Naive thymus-derived CD8-positive, alpha-beta T cell (primary cell): ENCODE data around the gene ANKRD22. TPM values are rescaled to one million over a fixed set of nuclear protein-coding genes. Genes with fewer than 3 reads are reported as not detected.

Experiments
- ATAC-seq, 2 donors: fragments of 150-1000 bp; cut with Tn5 transposase in 1 of 2; sonication (Bioruptor Pico), chemical (Tn5 transposase) in 1 of 2; 1 replicate in 1 of 2; 2 replicates in 1 of 2; pipeline ENCODE4 v1.10.0; 2021; ENCODE audit warnings: mild to moderate bottlenecking in 2 of 2, moderate library complexity in 2 of 2
- POLR2A ChIA-PET: fragments of 350-600 bp; sonication (Branson Sonifier 250); formaldehyde crosslinking; loops from one replicate; lab custom pipeline; 2021; ENCODE audit warnings: antibody characterized with exemption; lab: Charles Lee
- DNase-seq, 10 donors: peaks; one replicate each; pipeline versions ENCODE4 v3.0.0 to v3.0.0-alpha.2; 2020 to 2022
- H3K27ac Mint-ChIP-seq, 10 donors: one replicate each; pipeline ENCODE4 v1.8.0; 2020 to 2022; ENCODE audit warnings: mild to moderate bottlenecking in 10 of 10, mixed read lengths in 10 of 10, moderate library complexity in 4 of 10, inconsistent platforms in 1 of 10
- H3K27me3 Mint-ChIP-seq, 5 donors: one replicate each; pipeline ENCODE4 v1.8.0; 2021 to 2022; ENCODE audit warnings: mixed read lengths in 5 of 5
- H3K36me3 Mint-ChIP-seq, 3 donors: one replicate each; pipeline ENCODE4 v1.8.0; 2020 to 2022; ENCODE audit warnings: mixed read lengths in 3 of 3, mild to moderate bottlenecking in 2 of 3, inconsistent platforms in 1 of 3
- H3K4me1 Mint-ChIP-seq, 4 donors: one replicate each; pipeline ENCODE4 v1.8.0; 2021 to 2022; ENCODE audit warnings: mixed read lengths in 4 of 4
- H3K4me3 Mint-ChIP-seq, 10 donors: one replicate each; pipeline ENCODE4 v1.8.0; 2020 to 2022; ENCODE audit warnings: mild to moderate bottlenecking in 10 of 10, mixed read lengths in 10 of 10, moderate library complexity in 6 of 10, inconsistent platforms in 1 of 10
- H3K9me3 Mint-ChIP-seq, 9 donors: one replicate each; pipeline ENCODE4 v1.8.0; 2020 to 2022; ENCODE audit warnings: mixed read lengths in 9 of 9, mild to moderate bottlenecking in 3 of 9, inconsistent platforms in 1 of 9, moderate library complexity in 1 of 9
- polyA plus RNA-seq, 3 donors: library from polyadenylated mRNA; unstranded; fragments of 300-500 nt; fragmentation: Illumina TruSeq; gene quantifications; one replicate each; pipeline ENCODE4 v1.2.3, GENCODE V29; 2021
- total RNA-seq, 8 experiments: library from RNA in 2 of 8; stranded (reverse) in 2 of 8; gene quantifications; one replicate each; pipeline ENCODE4 v1.2.3 and lab custom pipeline; 2021 to 2026

ANKRD22 gene
- total and polyA plus RNA-seq, 5 experiments from 2014 or later, result 0.23 to 0.63 (median 0.34) TPM; not detected in 1

GRCh38 chr10:88874281-88874680 lies 22.6 kb upstream of the ANKRD22 start:
- no peak overlapping the region for H3K27ac Mint-ChIP-seq
- no peaks in the 10 kb centered on the region for H3K36me3 Mint-ChIP-seq
- no peaks in the 10 kb centered on the region for H3K9me3 Mint-ChIP-seq
- no peaks in the 10 kb centered on the region for H3K27me3 Mint-ChIP-seq
- H3K4me3 Mint-ChIP-seq, result no peak overlapping the region
- ATAC-seq (no peak), DNase-seq (no peak)
- POLR2A ChIA-PET, result no interaction called here
- H3K4me1 Mint-ChIP-seq, result peaks cover 4 to 11% (median 9%) of the 10 kb centered on the region in 4 donors

DNA sequence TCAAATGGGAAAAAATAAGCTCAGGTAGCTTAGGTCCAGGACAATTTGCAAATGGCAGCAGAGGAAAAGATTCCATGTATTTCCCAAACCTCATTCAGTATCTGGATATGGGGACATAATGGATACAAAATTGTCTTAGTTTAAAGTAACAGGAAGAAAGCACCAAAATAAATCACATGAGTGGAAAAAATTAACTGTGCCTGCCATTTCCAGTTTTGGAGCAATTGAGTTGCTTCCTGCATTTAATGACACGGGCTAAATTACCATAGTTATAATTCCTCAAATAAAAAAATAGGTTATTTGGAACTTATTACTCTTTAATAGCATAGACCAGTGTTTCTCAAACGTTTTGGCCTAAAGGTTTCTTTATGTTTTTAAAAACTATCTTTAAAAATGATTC lies 22.1 kb upstream of the ANKRD22 start:
- ATAC-seq, result no peak
- Mint-ChIP-seq H3K4me3 (no peak overlapping the region), H3K27me3 (no peaks in the 10 kb centered on the region), H3K27ac (no peak overlapping the region), H3K9me3 (no peaks in the 10 kb centered on the region), H3K36me3 (no peaks in the 10 kb centered on the region), H3K4me1 (peaks cover 4 to 8% (median 7%) of the 10 kb centered on the region in 4 donors)
- POLR2A ChIA-PET, result no interaction called here
- DNase-seq, result no peak

- H3K27me3 Mint-ChIP-seq, result peaks cover 0 to 2% (median 0%) of the 10 kb centered on the region in 5 donors
- no peaks in the 10 kb centered on the region for H3K9me3 Mint-ChIP-seq
- POLR2A ChIA-PET, result no interaction called here
- ATAC-seq, result no peak
- no peak for DNase-seq
- H3K36me3 Mint-ChIP-seq, result no peaks in the 10 kb centered on the region
- H3K4me3 Mint-ChIP-seq, result no peak overlapping the region
- no peak overlapping the region for H3K27ac Mint-ChIP-seq
- H3K4me1 Mint-ChIP-seq, result no peaks in the 10 kb centered on the region
These were observed 18.4 kb upstream of the ANKRD22 start for GRCh38 chr10:88870089-88870488.

- POLR2A ChIA-PET, result no interaction called here
- Mint-ChIP-seq H3K4me3 (no peak overlapping the region), H3K27ac (no peak overlapping the region), H3K9me3 (no peaks in the 10 kb centered on the region), H3K4me1 (no peaks in the 10 kb centered on the region), H3K36me3 (no peaks in the 10 kb centered on the region), H3K27me3 (peaks cover 2 to 10% (median 3%) of the 10 kb centered on the region in 5 donors)
- no peak for DNase-seq
- ATAC-seq, result no peak
These were observed 14.8 kb upstream of the ANKRD22 start for GRCh38 chr10:88866454-88866853.

GRCh38 chr10:88865281-88865876 lies 13.7 kb upstream of the ANKRD22 start:
- ATAC-seq (no peak), DNase-seq (no peak)
- POLR2A ChIA-PET, result no interaction called here
- no peak overlapping the region for H3K4me3 Mint-ChIP-seq
- H3K9me3 Mint-ChIP-seq, result no peaks in the 10 kb centered on the region
- H3K27ac Mint-ChIP-seq, result no peak overlapping the region
- no peaks in the 10 kb centered on the region for H3K4me1 Mint-ChIP-seq
- H3K27me3 Mint-ChIP-seq, result peaks cover 2 to 10% (median 3%) of the 10 kb centered on the region in 5 donors
- no peaks in the 10 kb centered on the region for H3K36me3 Mint-ChIP-seq

GRCh38 chr10:88861036-88861435 lies 9.4 kb upstream of the ANKRD22 start:
- H3K36me3 Mint-ChIP-seq, result no peaks in the 10 kb centered on the region
- H3K4me3 Mint-ChIP-seq, result no peak overlapping the region
- POLR2A ChIA-PET, result no interaction called here
- H3K27me3 Mint-ChIP-seq, result peaks cover 2 to 12% (median 9%) of the 10 kb centered on the region in 5 donors
- no peaks in the 10 kb centered on the region for H3K4me1 Mint-ChIP-seq
- H3K27ac Mint-ChIP-seq, result no peak overlapping the region
- DNase-seq (no peak), ATAC-seq (no peak)
- no peaks in the 10 kb centered on the region for H3K9me3 Mint-ChIP-seq

GRCh38 chr10:88858491-88858890 lies 6.8 kb upstream of the ANKRD22 start:
- H3K27ac Mint-ChIP-seq, result no peak overlapping the region
- no peak for DNase-seq
- no peaks in the 10 kb centered on the region for H3K36me3 Mint-ChIP-seq
- H3K9me3 Mint-ChIP-seq, result no peaks in the 10 kb centered on the region
- peaks cover 0 to 1% (median under 1%) of the 10 kb centered on the region in 4 donors for H3K4me1 Mint-ChIP-seq
- POLR2A ChIA-PET, result no interaction called here
- peaks cover 0 to 12% (median 9%) of the 10 kb centered on the region in 5 donors for H3K27me3 Mint-ChIP-seq
- no peak overlapping the region for H3K4me3 Mint-ChIP-seq
- ATAC-seq, result no peak

- peaks cover 0 to 5% (median 2%) of the 10 kb centered on the region in 4 donors for H3K4me1 Mint-ChIP-seq
- POLR2A ChIA-PET, result no interaction called here
- DNase-seq (no peak), ATAC-seq (no peak)
- H3K36me3 Mint-ChIP-seq, result no peaks in the 10 kb centered on the region
- H3K9me3 Mint-ChIP-seq, result no peaks in the 10 kb centered on the region
- H3K27me3 Mint-ChIP-seq, result peaks cover 0 to 8% (median 5%) of the 10 kb centered on the region in 5 donors
- no peak overlapping the region for H3K27ac Mint-ChIP-seq
- H3K4me3 Mint-ChIP-seq, result no peak overlapping the region
These were observed 6.2 kb upstream of the ANKRD22 start for GRCh38 chr10:88857831-88858230.

DNA sequence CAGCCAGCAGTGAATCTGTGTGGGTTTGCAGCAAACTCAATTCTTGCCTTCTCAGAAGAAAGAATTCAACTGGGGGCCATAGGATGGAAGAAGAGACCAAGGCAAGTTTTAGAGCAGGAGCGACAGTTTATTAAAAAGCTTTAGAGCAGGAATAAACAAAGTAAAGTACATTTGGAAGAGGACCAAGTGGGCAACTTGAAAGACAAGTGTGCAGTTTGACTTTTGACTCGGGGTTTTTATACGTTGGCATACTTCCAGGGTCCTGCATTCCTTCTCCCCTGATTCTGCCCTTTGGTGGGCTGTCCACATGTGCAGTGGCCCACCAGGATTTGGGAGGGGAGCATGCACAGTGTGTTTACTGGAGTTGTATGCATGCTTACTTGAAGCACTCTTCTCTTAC lies 3.0 kb upstream of the ANKRD22 start:
- Mint-ChIP-seq H3K27ac (no peak overlapping the region), H3K4me3 (no peak overlapping the region), H3K36me3 (no peaks in the 10 kb centered on the region), H3K9me3 (no peaks in the 10 kb centered on the region), H3K4me1 (peaks cover 0 to 5% (median 2%) of the 10 kb centered on the region in 4 donors), H3K27me3 (peaks cover 0 to 6% (median 3%) of the 10 kb centered on the region in 5 donors)
- ATAC-seq (no peak), DNase-seq (no peak)
- POLR2A ChIA-PET, result no interaction called here

DNA sequence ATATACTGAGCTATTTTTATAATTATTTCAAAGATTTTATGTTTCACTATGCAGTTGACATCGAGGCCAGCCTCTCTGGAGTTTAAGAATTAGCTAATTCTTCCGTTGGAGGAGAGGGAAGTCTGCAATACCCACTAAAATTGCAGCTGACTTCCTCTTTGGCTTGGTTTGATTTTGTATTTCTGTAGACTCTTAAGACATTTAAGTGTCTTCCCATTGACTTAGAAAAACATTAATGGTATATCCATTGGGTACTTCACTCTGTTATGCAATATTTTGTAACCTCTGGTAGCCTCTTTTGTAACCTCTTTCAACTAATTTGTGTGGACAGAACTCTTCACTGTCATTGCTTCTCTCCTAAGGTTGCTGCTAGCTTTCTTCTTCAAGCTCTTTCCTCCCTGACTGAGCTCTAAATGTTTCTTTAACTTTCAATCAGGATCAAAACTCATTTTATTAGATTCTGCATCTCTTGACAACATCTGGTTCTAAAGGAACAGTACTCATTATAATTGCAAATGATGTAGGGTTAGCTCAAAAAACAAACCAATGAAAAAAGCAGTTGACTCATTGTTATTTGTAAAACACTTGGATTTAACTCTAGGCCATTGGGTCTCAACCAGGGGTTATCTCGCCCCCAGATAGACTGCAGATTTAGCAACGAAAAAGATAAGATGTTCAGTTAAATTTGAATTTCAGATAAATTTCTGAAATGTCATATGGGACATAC lies 1.7 kb upstream of the ANKRD22 start:
- ATAC-seq, result no peak

DNA sequence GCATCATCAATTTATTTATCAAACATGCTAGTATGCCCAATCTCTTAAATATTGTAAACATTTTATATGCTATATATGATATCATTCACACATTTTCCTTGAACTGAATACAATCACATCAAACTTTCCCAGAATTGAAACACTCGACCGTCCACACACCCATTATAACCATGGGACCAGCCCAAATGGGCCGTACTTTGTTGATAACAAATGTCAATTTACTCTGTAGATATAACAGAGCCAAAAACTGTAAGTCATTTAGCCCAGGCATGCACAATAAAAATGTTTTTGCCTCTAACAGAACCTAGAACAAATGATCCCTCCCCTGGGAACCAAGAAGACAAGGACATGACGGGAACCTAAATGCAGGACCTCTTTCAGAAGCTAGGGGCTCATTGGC lies 683 bp upstream of the ANKRD22 start:
- no peak overlapping the region for H3K27ac Mint-ChIP-seq

More for the DNA sequence above, 1.7 kb upstream of the ANKRD22 start:
- Mint-ChIP-seq H3K27me3 (peaks cover 0 to 6% (median 2%) of the 10 kb centered on the region in 5 donors), H3K27ac (no peak overlapping the region), H3K9me3 (no peaks in the 10 kb centered on the region), H3K36me3 (no peaks in the 10 kb centered on the region), H3K4me1 (peaks cover 0 to 12% (median 6%) of the 10 kb centered on the region in 4 donors), H3K4me3 (no peak overlapping the region)
- POLR2A ChIA-PET, result no interaction called here
- DNase-seq, result no peak

GRCh38 chr10:88850712-88851111 lies 932 bp downstream of the ANKRD22 start:
- DNase-seq (no peak), ATAC-seq (no peak)
- POLR2A ChIA-PET, result no interaction called here
- H3K4me1 Mint-ChIP-seq, result peaks cover 0 to 13% (median 7%) of the 10 kb centered on the region in 4 donors
- no peak overlapping the region for H3K27ac Mint-ChIP-seq
- no peaks in the 10 kb centered on the region for H3K9me3 Mint-ChIP-seq
- H3K4me3 Mint-ChIP-seq, result no peak overlapping the region
- H3K27me3 Mint-ChIP-seq, result peaks cover 0 to 7% (median 3%) of the 10 kb centered on the region in 5 donors
- H3K36me3 Mint-ChIP-seq, result no peaks in the 10 kb centered on the region

More for the DNA sequence above, 683 bp upstream of the ANKRD22 start:
- H3K4me3 Mint-ChIP-seq, result no peak overlapping the region
- no peaks in the 10 kb centered on the region for H3K36me3 Mint-ChIP-seq
- ATAC-seq (no peak), DNase-seq (no peak)
- peaks cover 0 to 6% (median 3%) of the 10 kb centered on the region in 5 donors for H3K27me3 Mint-ChIP-seq
- H3K4me1 Mint-ChIP-seq, result peaks cover 0 to 13% (median 7%) of the 10 kb centered on the region in 4 donors
- POLR2A ChIA-PET, result no interaction called here
- H3K9me3 Mint-ChIP-seq, result no peaks in the 10 kb centered on the region

- ATAC-seq, result no peak
- POLR2A ChIA-PET, result no interaction called here
- Mint-ChIP-seq H3K27ac (no peak overlapping the region), H3K9me3 (no peaks in the 10 kb centered on the region), H3K36me3 (no peaks in the 10 kb centered on the region), H3K4me1 (peaks cover 0 to 13% (median 7%) of the 10 kb centered on the region in 4 donors), H3K27me3 (peaks cover 0 to 11% (median 6%) of the 10 kb centered on the region in 5 donors), H3K4me3 (no peak overlapping the region)
- no peak for DNase-seq
These were observed 2.4 kb downstream of the ANKRD22 start for GRCh38 chr10:88849234-88849633.
